GM23338 (cell line): ENCODE results near the gene MYO5A. TPM values are rescaled to one million over a fixed set of nuclear protein-coding genes. Genes with fewer than 3 reads are reported as not detected.

Source experiments
- ATAC-seq: fragments of 200-7000 bp; cut with Tn5 transposase; 3 replicates; pipeline ENCODE4 v1.9.1; 2020
- DNase-seq: peaks from one replicate; pipeline ENCODE4 v3.0.0-alpha.2; 2015; ENCODE audit warnings: low spot score
- H2AFZ ChIP-seq: fragments of 200-600 bp; sonication (generic); 2 replicates; pipeline ENCODE4 v1.8.0; 2016; ENCODE audit warnings: antibody characterized with exemption, mild to moderate bottlenecking, moderate library complexity
- H3F3A ChIP-seq: fragments of 200-600 bp; sonication (generic); replicated peaks from 2 replicates; pipeline ENCODE4 v1.8.0; 2017; ENCODE audit warnings: antibody characterized with exemption, mixed run types, low read depth
- H3K27ac ChIP-seq: fragments of 200-600 bp; sonication (generic); 2 replicates; pipeline ENCODE4 v1.6.1; 2016; ENCODE audit warnings: low read depth
- H3K27me3 ChIP-seq: fragments of 200-600 bp; sonication (generic); 2 replicates; pipeline ENCODE4 v1.8.0; 2016; ENCODE audit warnings: mild to moderate bottlenecking, mixed run types, moderate library complexity; ENCODE audit not compliant: insufficient read depth
- H3K36me3 ChIP-seq: fragments of 200-600 bp; sonication (generic); 2 replicates; pipeline ENCODE4 v1.8.0; 2016; ENCODE audit warnings: mild to moderate bottlenecking; ENCODE audit not compliant: insufficient read depth
- H3K4me1 ChIP-seq: fragments of 200-600 bp; sonication (generic); 2 replicates; pipeline ENCODE4 v1.8.0; 2016; ENCODE audit warnings: mild to moderate bottlenecking, moderate library complexity; ENCODE audit not compliant: insufficient read depth
- H3K4me2 ChIP-seq: fragments of 200-600 bp; sonication (generic); 2 replicates; pipeline ENCODE4 v1.7.1; 2017; ENCODE audit warnings: mixed run types
- H3K4me3 ChIP-seq: fragments of 200-600 bp; sonication (generic); 2 replicates; pipeline ENCODE4 v1.6.1; 2016; ENCODE audit warnings: mixed run types
- H3K79me2 ChIP-seq: fragments of 200-600 bp; sonication (generic); replicated peaks from 2 replicates; pipeline ENCODE4 v1.8.0; 2017; ENCODE audit warnings: mild to moderate bottlenecking; ENCODE audit not compliant: insufficient read depth
- H3K9me2 ChIP-seq: fragments of 200-600 bp; sonication (generic); 2 replicates; pipeline ENCODE4 v1.8.0; 2017; ENCODE audit not compliant: insufficient read depth
- H4K20me1 ChIP-seq: fragments of 200-600 bp; sonication (generic); replicated peaks from 2 replicates; pipeline ENCODE4 v1.8.0; 2017; ENCODE audit warnings: mild to moderate bottlenecking; ENCODE audit not compliant: insufficient read depth
- H3K27ac Mint-ChIP-seq: 2 replicates; pipeline ENCODE4 v1.8.0; 2020; ENCODE audit warnings: inconsistent platforms, mild to moderate bottlenecking, moderate library complexity, mixed read lengths
- H3K27me3 Mint-ChIP-seq: 3 replicates; pipeline ENCODE4 v1.8.0; 2022; ENCODE audit warnings: low read depth, mild to moderate bottlenecking, moderate library complexity, mixed read lengths, inconsistent platforms; ENCODE audit not compliant: insufficient read depth, poor library complexity
- H3K36me3 Mint-ChIP-seq: 3 replicates; pipeline ENCODE4 v1.8.0; 2021; ENCODE audit warnings: low read depth, mild to moderate bottlenecking, inconsistent platforms, moderate library complexity, mixed read lengths
- H3K4me1 Mint-ChIP-seq: 3 replicates; pipeline ENCODE4 v1.8.0; 2020; ENCODE audit warnings: mild to moderate bottlenecking, inconsistent platforms, mixed read lengths
- H3K4me3 Mint-ChIP-seq: 3 replicates; pipeline ENCODE4 v1.8.0; 2021; ENCODE audit warnings: moderate library complexity, mild to moderate bottlenecking, inconsistent platforms, mixed read lengths
- H3K9me3 Mint-ChIP-seq: 3 replicates; pipeline ENCODE4 v1.8.0; 2020; ENCODE audit warnings: moderate library complexity, mild to moderate bottlenecking, inconsistent platforms, mixed read lengths
- CREB1 ChIP-seq: fragments of 250-450 bp; sonication (Bioruptor Pico); IDR thresholded peaks from 2 replicates; pipeline ENCODE4 v1.5.0; 2020; ENCODE audit warnings: low read depth, mild to moderate bottlenecking, moderate library complexity
- CTCF ChIP-seq, 2 experiments: fragments of 200-600 bp in 1 of 2; sonication (generic) in 1 of 2; conservative IDR thresholded peaks; 2 replicates each; pipeline versions ENCODE4 v1.5.1 to v1.6.1; 2016 to 2017; ENCODE audit warnings: antibody characterized with exemption in 2 of 2, low read depth in 2 of 2, mild to moderate bottlenecking in 2 of 2, moderate library complexity in 1 of 2
- ETS1 ChIP-seq: IDR thresholded peaks from 2 replicates; pipeline ENCODE4 v1.6.1; 2016; ENCODE audit warnings: antibody characterized with exemption
- EZH2 ChIP-seq: fragments of 200-600 bp; sonication (generic); IDR thresholded peaks from one replicate; pipeline ENCODE4 v1.8.0; 2017; ENCODE audit warnings: antibody characterized with exemption, mild to moderate bottlenecking, low read depth; ENCODE audit not compliant: unreplicated experiment
- EZH2phosphoT487 ChIP-seq: fragments of 200-600 bp; sonication (generic); IDR thresholded peaks from one replicate; pipeline ENCODE4 v1.8.1; 2018; ENCODE audit warnings: antibody characterized with exemption; ENCODE audit not compliant: unreplicated experiment
- JUNB ChIP-seq: IDR thresholded peaks from one replicate; pipeline ENCODE4 v1.6.1; 2016; ENCODE audit warnings: antibody characterized with exemption; ENCODE audit not compliant: unreplicated experiment
- NANOG ChIP-seq: IDR thresholded peaks from 2 replicates; pipeline ENCODE4 v1.6.1; 2016; ENCODE audit warnings: antibody characterized with exemption, borderline replicate concordance
- POLR2AphosphoS5 ChIP-seq: IDR thresholded peaks from 2 replicates; pipeline ENCODE4 v1.6.1; 2016; ENCODE audit warnings: antibody characterized with exemption, low read depth
- STAT1 ChIP-seq: IDR thresholded peaks from one replicate; pipeline ENCODE4 v1.6.1; 2016; ENCODE audit warnings: antibody characterized with exemption; ENCODE audit not compliant: unreplicated experiment
- ZNF114 ChIP-seq: fragments of 250-450 bp; sonication (Bioruptor Pico); IDR thresholded peaks from 2 replicates; pipeline ENCODE4 v1.5.0; 2020; ENCODE audit warnings: mild to moderate bottlenecking, moderate library complexity
- ZNF331 ChIP-seq: fragments of 250-450 bp; sonication (Bioruptor Pico); IDR thresholded peaks from 2 replicates; pipeline ENCODE4 v1.5.0; 2020; ENCODE audit warnings: low read depth, mild to moderate bottlenecking, moderate library complexity
- polyA plus RNA-seq: library from polyadenylated mRNA; unstranded; fragments of >200 nt; fragmentation: Nextera tagmentation; extraction: Ambion mirVana; gene quantifications from 2 replicates; pipeline ENCODE4 v1.2.1, GENCODE V29; 2016
- total RNA-seq: library from RNA; depleted of rRNA; stranded (reverse); fragments of >200 nt; shearing (Covaris generic); gene quantifications from 2 replicates; pipeline ENCODE4 v1.2.3, GENCODE V29; 2014
- TF ChIP-seq, protein P1 (sequence below): IDR thresholded peaks from one replicate; pipeline ENCODE4 v1.6.1; 2018; ENCODE audit warnings: antibody characterized with exemption; ENCODE audit not compliant: unreplicated experiment
- TF ChIP-seq, protein P2 (sequence below): fragments of 250-450 bp; sonication (Bioruptor Pico); IDR thresholded peaks from 2 replicates; pipeline ENCODE4 v1.5.0; 2020; ENCODE audit warnings: mild to moderate bottlenecking, moderate library complexity

The MYO5A gene
- total and polyA plus RNA-seq, 2 experiments from 2014 or later, result 5.7 to 31.8 TPM

- TF ChIP-seq NANOG (no peak), JUNB (no peak), EZH2phosphoT487 (no peak), EZH2 (no peak), STAT1 (no peak), ZNF331 (CRISPR knock-in tag) (no peak), CTCF (conservative IDR thresholded peaks at IDR 0.05; ENCODE audit: low read depth in 2 of 2) (no peak), ETS1 (no peak), CREB1 (CRISPR knock-in tag) (no peak), ZNF114 (no peak), POLR2AphosphoS5 (no peak)
- TF ChIP-seq, protein P1, sequence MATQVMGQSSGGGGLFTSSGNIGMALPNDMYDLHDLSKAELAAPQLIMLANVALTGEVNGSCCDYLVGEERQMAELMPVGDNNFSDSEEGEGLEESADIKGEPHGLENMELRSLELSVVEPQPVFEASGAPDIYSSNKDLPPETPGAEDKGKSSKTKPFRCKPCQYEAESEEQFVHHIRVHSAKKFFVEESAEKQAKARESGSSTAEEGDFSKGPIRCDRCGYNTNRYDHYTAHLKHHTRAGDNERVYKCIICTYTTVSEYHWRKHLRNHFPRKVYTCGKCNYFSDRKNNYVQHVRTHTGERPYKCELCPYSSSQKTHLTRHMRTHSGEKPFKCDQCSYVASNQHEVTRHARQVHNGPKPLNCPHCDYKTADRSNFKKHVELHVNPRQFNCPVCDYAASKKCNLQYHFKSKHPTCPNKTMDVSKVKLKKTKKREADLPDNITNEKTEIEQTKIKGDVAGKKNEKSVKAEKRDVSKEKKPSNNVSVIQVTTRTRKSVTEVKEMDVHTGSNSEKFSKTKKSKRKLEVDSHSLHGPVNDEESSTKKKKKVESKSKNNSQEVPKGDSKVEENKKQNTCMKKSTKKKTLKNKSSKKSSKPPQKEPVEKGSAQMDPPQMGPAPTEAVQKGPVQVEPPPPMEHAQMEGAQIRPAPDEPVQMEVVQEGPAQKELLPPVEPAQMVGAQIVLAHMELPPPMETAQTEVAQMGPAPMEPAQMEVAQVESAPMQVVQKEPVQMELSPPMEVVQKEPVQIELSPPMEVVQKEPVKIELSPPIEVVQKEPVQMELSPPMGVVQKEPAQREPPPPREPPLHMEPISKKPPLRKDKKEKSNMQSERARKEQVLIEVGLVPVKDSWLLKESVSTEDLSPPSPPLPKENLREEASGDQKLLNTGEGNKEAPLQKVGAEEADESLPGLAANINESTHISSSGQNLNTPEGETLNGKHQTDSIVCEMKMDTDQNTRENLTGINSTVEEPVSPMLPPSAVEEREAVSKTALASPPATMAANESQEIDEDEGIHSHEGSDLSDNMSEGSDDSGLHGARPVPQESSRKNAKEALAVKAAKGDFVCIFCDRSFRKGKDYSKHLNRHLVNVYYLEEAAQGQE, result no peak
- TF ChIP-seq, protein P2, sequence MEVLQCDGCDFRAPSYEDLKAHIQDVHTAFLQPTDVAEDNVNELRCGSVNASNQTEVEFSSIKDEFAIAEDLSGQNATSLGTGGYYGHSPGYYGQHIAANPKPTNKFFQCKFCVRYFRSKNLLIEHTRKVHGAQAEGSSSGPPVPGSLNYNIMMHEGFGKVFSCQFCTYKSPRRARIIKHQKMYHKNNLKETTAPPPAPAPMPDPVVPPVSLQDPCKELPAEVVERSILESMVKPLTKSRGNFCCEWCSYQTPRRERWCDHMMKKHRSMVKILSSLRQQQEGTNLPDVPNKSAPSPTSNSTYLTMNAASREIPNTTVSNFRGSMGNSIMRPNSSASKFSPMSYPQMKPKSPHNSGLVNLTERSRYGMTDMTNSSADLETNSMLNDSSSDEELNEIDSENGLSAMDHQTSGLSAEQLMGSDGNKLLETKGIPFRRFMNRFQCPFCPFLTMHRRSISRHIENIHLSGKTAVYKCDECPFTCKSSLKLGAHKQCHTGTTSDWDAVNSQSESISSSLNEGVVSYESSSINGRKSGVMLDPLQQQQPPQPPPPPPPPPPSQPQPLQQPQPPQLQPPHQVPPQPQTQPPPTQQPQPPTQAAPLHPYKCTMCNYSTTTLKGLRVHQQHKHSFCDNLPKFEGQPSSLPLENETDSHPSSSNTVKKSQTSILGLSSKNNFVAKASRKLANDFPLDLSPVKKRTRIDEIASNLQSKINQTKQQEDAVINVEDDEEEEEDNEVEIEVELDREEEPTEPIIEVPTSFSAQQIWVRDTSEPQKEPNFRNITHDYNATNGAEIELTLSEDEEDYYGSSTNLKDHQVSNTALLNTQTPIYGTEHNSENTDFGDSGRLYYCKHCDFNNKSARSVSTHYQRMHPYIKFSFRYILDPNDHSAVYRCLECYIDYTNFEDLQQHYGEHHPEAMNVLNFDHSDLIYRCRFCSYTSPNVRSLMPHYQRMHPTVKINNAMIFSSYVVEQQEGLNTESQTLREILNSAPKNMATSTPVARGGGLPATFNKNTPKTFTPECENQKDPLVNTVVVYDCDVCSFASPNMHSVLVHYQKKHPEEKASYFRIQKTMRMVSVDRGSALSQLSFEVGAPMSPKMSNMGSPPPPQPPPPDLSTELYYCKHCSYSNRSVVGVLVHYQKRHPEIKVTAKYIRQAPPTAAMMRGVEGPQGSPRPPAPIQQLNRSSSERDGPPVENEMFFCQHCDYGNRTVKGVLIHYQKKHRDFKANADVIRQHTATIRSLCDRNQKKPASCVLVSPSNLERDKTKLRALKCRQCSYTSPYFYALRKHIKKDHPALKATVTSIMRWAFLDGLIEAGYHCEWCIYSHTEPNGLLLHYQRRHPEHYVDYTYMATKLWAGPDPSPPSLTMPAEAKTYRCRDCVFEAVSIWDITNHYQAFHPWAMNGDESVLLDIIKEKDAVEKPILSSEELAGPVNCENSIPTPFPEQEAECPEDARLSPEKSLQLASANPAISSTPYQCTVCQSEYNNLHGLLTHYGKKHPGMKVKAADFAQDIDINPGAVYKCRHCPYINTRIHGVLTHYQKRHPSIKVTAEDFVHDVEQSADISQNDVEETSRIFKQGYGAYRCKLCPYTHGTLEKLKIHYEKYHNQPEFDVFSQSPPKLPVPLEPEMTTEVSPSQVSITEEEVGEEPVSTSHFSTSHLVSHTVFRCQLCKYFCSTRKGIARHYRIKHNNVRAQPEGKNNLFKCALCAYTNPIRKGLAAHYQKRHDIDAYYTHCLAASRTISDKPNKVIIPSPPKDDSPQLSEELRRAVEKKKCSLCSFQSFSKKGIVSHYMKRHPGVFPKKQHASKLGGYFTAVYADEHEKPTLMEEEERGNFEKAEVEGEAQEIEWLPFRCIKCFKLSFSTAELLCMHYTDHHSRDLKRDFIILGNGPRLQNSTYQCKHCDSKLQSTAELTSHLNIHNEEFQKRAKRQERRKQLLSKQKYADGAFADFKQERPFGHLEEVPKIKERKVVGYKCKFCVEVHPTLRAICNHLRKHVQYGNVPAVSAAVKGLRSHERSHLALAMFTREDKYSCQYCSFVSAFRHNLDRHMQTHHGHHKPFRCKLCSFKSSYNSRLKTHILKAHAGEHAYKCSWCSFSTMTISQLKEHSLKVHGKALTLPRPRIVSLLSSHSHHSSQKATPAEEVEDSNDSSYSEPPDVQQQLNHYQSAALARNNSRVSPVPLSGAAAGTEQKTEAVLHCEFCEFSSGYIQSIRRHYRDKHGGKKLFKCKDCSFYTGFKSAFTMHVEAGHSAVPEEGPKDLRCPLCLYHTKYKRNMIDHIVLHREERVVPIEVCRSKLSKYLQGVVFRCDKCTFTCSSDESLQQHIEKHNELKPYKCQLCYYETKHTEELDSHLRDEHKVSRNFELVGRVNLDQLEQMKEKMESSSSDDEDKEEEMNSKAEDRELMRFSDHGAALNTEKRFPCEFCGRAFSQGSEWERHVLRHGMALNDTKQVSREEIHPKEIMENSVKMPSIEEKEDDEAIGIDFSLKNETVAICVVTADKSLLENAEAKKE (CRISPR knock-in tag), result no peak
These were observed 122.8 kb downstream of the MYO5A start for GRCh38 chr15:52405856-52406255.

More at GRCh38 chr15:52405856-52406255, 122.8 kb downstream of the MYO5A start:
- Mint-ChIP-seq H3K4me3 (no peak overlapping the region), H3K9me3 (no peaks in the 10 kb centered on the region), H3K27ac (no peak overlapping the region; the same call in 1 of the 2 replicates), H3K27me3 (no peaks in the 10 kb centered on the region), H3K4me1 (no peaks in the 10 kb centered on the region), H3K36me3 (no peaks in the 10 kb centered on the region; the same call in 2 of the 3 replicates)
- DNase-seq (no peak), ATAC-seq (no peak)
- Histone ChIP-seq H3K79me2 (no peaks in the 10 kb centered on the region), H3K4me1 (no peaks in the 10 kb centered on the region), H3K4me2 (no peak overlapping the region), H3K27me3 (no peaks in the 10 kb centered on the region), H3F3A (no peaks in the 10 kb centered on the region), H2AFZ (no peak overlapping the region), H3K9me2 (no peaks in the 10 kb centered on the region), H3K27ac (peak overlapping the region; percentile 16; the same call in 1 of the 2 replicates), H3K36me3 (no peaks in the 10 kb centered on the region), H3K4me3 (no peak overlapping the region), H4K20me1 (no peaks in the 10 kb centered on the region)
